Measurements from ENCODE around the gene MAPK1.
"Not testable (repeated sequence)": the region's sequence is repeated elsewhere in the genome, so short reads cannot be mapped to it uniquely, and the experiment has no call there.

GRCh38 chr22:21896275-21896674, 28.8 kb upstream of the MAPK1 start:
- TF ChIP-seq POLR2AphosphoS5 (IDR thresholded peaks at IDR 0.05; ENCODE audit: borderline replicate concordance, low read depth, low read length); EZH2 (IDR thresholded peaks at IDR 0.05): not testable (repeated sequence)

All from SK-N-MC (cell line).